Calu3 (cell line): Measurements from ENCODE around the gene ERP44. TPM values are rescaled to one million over a fixed set of nuclear protein-coding genes. Genes with fewer than 3 reads are reported as not detected.

ENCODE experiments used
- BruUV-seq: library from RNA; stranded (reverse); fragments of 400-500 nt; replicated peaks from 2 replicates; lab custom pipeline; 2021; lab: Mats Ljungman, UMichigan
- CTCF ChIA-PET: fragments of 300-600 bp; sonication (Branson Sonifier 250); formaldehyde crosslinking; loops from one replicate; lab custom pipeline; 2022; ENCODE audit warnings: antibody characterized with exemption; lab: Charles Lee
- DNase-seq: peaks from one replicate; pipeline ENCODE4 v3.0.0; 2022
- H3K27ac Mint-ChIP-seq: one replicate; pipeline ENCODE4 v1.8.0; 2022; ENCODE audit warnings: mixed read lengths; ENCODE audit not compliant: unreplicated experiment
- H3K27me3 Mint-ChIP-seq: one replicate; pipeline ENCODE4 v1.8.0; 2022; ENCODE audit warnings: mixed read lengths; ENCODE audit not compliant: unreplicated experiment
- H3K36me3 Mint-ChIP-seq: one replicate; pipeline ENCODE4 v1.8.0; 2022; ENCODE audit warnings: mild to moderate bottlenecking, moderate library complexity, mixed read lengths; ENCODE audit not compliant: insufficient read depth, unreplicated experiment
- H3K4me1 Mint-ChIP-seq: one replicate; pipeline ENCODE4 v1.8.0; 2022; ENCODE audit warnings: mild to moderate bottlenecking, low read depth, mixed read lengths; ENCODE audit not compliant: unreplicated experiment
- H3K4me3 Mint-ChIP-seq: one replicate; pipeline ENCODE4 v1.8.0; 2022; ENCODE audit warnings: mild to moderate bottlenecking, low read depth, moderate library complexity, mixed read lengths; ENCODE audit not compliant: unreplicated experiment
- H3K9me3 Mint-ChIP-seq: one replicate; pipeline ENCODE4 v1.8.0; 2022; ENCODE audit warnings: low read depth, mixed read lengths; ENCODE audit not compliant: unreplicated experiment
- intact Hi-C: fragments of 100-400 bp; cut with micrococcal nuclease; formaldehyde crosslinking; loops from one replicate; pipeline ENCODE4 v1.10.0; 2022; ENCODE audit not compliant: unreplicated experiment
- total RNA-seq: library from RNA; stranded (reverse); gene quantifications from 2 replicates; pipeline ENCODE4 v1.2.3, GENCODE V29; 2022
- TF ChIP-seq, protein P1 (sequence below): fragments of 200-600 bp; IDR thresholded peaks from one replicate; pipeline ENCODE4 v1.8.0; 2022; ENCODE audit warnings: antibody characterized with exemption; ENCODE audit not compliant: unreplicated experiment

The ERP44 gene
- total RNA-seq, 1 experiment from 2014 or later, result 12.3 TPM

DNA sequence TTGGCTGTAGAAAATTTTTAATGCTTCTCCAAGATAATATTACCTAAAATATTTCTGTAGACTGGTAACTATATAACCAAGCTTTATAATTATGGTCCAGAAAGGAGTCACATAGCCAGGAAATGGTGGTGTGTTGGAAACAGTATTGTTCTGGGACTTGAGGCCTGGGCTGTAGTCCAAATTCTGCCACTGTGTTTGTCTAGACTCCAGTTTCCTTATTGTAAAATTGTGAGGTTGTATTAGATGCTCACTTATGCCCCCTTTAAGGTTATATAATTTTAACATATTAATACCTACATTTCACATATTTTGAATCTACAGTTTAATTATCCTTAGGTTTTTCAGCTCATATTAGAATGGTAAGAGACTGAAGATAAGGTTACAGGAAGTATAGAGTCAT, 149.9 kb downstream of the ERP44 start:
- CTCF ChIA-PET, result no interaction called here
- BruUV-seq, result no TSS peak
- Mint-ChIP-seq H3K4me1 (no peaks in the 10 kb centered on the region), H3K36me3 (no peaks in the 10 kb centered on the region), H3K9me3 (no peaks in the 10 kb centered on the region), H3K4me3 (no peak overlapping the region), H3K27me3 (no peaks in the 10 kb centered on the region), H3K27ac (no peak overlapping the region)
- TF ChIP-seq, protein P1, sequence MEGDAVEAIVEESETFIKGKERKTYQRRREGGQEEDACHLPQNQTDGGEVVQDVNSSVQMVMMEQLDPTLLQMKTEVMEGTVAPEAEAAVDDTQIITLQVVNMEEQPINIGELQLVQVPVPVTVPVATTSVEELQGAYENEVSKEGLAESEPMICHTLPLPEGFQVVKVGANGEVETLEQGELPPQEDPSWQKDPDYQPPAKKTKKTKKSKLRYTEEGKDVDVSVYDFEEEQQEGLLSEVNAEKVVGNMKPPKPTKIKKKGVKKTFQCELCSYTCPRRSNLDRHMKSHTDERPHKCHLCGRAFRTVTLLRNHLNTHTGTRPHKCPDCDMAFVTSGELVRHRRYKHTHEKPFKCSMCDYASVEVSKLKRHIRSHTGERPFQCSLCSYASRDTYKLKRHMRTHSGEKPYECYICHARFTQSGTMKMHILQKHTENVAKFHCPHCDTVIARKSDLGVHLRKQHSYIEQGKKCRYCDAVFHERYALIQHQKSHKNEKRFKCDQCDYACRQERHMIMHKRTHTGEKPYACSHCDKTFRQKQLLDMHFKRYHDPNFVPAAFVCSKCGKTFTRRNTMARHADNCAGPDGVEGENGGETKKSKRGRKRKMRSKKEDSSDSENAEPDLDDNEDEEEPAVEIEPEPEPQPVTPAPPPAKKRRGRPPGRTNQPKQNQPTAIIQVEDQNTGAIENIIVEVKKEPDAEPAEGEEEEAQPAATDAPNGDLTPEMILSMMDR, result no peak
- intact Hi-C loops, result no loop called here
- peak; percentile 0 for DNase-seq

DNA sequence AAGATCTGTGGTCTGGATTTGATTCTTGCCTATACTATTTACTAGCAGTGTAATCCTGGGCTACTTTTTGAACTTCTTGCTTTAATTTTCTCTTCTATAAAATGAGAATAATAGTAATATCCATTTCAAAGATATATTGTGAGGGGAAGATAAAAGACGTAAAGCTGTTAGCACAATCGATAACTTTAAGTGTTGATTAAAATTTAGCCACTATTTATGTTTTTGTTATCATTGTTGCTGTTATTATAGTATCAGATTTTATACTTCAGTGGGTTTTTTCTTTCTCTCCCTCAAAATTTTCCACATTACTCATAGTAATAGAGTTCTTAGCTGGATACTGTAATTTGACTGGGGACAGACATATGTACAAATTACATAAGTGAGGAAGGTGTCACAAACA, 150.3 kb downstream of the ERP44 start:
- Mint-ChIP-seq H3K4me3 (no peak overlapping the region), H3K36me3 (no peaks in the 10 kb centered on the region), H3K27ac (no peak overlapping the region), H3K27me3 (no peaks in the 10 kb centered on the region), H3K4me1 (no peaks in the 10 kb centered on the region), H3K9me3 (no peaks in the 10 kb centered on the region)
- intact Hi-C loops, result no loop called here
- no peak for DNase-seq
- CTCF ChIA-PET, result no interaction called here
- no TSS peak for BruUV-seq
- TF ChIP-seq, protein P1, result no peak

DNA sequence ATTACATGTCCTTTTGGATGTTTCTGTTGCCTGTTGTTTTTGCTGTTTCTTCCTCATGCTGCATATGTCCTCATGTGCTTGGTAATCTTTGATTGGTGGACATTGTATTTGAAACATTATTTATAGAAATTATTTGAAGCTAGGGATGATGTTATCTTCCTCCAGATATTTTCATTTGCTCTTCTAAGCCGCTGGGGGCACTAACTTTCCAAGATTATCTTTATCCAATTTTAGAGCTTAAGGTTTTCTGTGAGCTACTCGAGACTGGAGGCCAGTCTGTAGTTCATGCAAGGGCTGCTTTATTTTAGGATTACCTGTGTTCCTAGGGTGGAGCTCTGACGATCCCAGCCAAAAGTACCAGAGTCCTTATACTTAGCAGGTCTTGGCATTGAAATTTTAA, 151.4 kb downstream of the ERP44 start:
- CTCF ChIA-PET, result no interaction called here
- DNase-seq, result no peak
- Mint-ChIP-seq H3K9me3 (no peaks in the 10 kb centered on the region), H3K4me1 (no peaks in the 10 kb centered on the region), H3K4me3 (no peak overlapping the region), H3K36me3 (no peaks in the 10 kb centered on the region), H3K27ac (no peak overlapping the region), H3K27me3 (no peaks in the 10 kb centered on the region)
- BruUV-seq, result no TSS peak
- intact Hi-C loops, result no loop called here
- TF ChIP-seq, protein P1, result no peak

DNA sequence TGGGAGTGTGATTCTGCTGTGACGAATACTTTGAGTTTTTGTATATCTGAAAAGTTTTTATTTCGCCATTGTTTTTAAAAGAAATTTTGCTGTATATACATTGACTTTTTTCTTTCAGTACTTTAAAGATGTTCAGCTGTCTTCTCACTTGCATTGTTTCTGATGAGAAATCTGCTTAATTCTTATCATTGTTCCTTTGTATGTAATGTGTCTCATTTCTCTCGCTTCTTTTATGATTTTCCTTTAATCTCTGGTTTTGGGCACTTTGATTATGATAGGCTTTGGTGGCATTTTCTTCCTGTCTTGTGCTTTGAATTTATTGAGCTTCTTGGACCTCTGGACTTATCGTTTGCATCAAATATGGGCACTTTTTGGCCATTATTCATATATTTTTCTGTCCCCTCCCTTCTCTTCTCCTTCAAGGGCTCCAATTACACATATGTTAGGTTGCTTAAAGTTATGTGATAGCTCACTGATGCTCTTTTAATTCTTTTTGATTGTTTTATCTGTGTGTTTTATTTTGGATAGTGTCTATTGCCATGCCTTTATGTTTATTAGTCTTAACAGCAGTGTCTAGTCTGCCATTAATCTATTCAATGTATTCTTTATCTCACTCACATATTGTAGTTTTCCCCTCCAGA, 161.7 kb downstream of the ERP44 start:
- CTCF ChIA-PET, result no interaction called here
- TF ChIP-seq, protein P1, result no peak
- no peak overlapping the region for H3K27ac Mint-ChIP-seq
- H3K4me3 Mint-ChIP-seq, result no peak overlapping the region
- H3K36me3 Mint-ChIP-seq, result no peaks in the 10 kb centered on the region
- H3K9me3 Mint-ChIP-seq, result no peaks in the 10 kb centered on the region
- H3K27me3 Mint-ChIP-seq, result no peaks in the 10 kb centered on the region
- peaks cover 8% of the 10 kb centered on the region for H3K4me1 Mint-ChIP-seq
- intact Hi-C loops, result no loop called here
- DNase-seq, result no peak
- no TSS peak for BruUV-seq
